Measurements from ENCODE around the gene FOXN3. TPM values are rescaled to one million over a fixed set of nuclear protein-coding genes. Genes with fewer than 3 reads are reported as not detected.
A peak's percentile ranks its signal among the peaks of the same experiment; 100 is the strongest.

The FOXN3 gene
- polyA plus RNA-seq, 1 of the 3 experiments (the other 2 are of a cell fraction) = 9.8 TPM

- H3K4me2 ChIP-seq = no peak overlapping the region
- peaks cover 10% of the 10 kb centered on the region for H3F3A ChIP-seq (replicated peaks; ENCODE audit: insufficient read depth)
- no peaks in the 10 kb centered on the region for H4K20me1 ChIP-seq (ENCODE audit: insufficient read depth)
- no peak for DNase-seq
- H3K4me3 ChIP-seq (ENCODE audit: low read depth in 2 of 2, low read length in 1 of 2) = no peak overlapping the region
- TF ChIP-seq RXRA (IDR thresholded peaks at IDR 0.05; ENCODE audit: borderline replicate concordance, low read depth) = no peak
- no peak for TF ChIP-seq RAD21 (IDR thresholded peaks at IDR 0.05; ENCODE audit: low read length)
- H3K4me1 ChIP-seq (ENCODE audit: control insufficient read depth in 1 of 2, insufficient read depth in 2 of 2, low read depth in 1 of 2, low read length in 1 of 2) = peaks cover 7% of the 10 kb centered on the region in 2 experiments; a peak in 2 of 4 replicates
- ChIA-PET CTCF (interaction anchor here (0.6 kb wide), 1 partner anchor 42 kb away, joined by 3 read pairs; no protein-coding TSS in a partner anchor), POLR2A (no interaction called here)
- H3K36me3 ChIP-seq (replicated peaks in 1 of 2; ENCODE audit: control insufficient read depth in 1 of 2, insufficient read depth in 2 of 2, low read length in 1 of 2) = no peaks in the 10 kb centered on the region
- H3K79me2 ChIP-seq (ENCODE audit: insufficient read depth) = no peaks in the 10 kb centered on the region
- 0 out of 2 replicates have a peak, but pooled peaks cover 5% of the 10 kb centered on the region for H3K9me3 ChIP-seq
- H2AFZ ChIP-seq (ENCODE audit: low read depth) = no peak overlapping the region
- no peaks in the 10 kb centered on the region for H3K9me2 ChIP-seq
- no peak overlapping the region for H3K27ac ChIP-seq (ENCODE audit: low read depth in 2 of 2, low read length in 1 of 2)
- no peaks in the 10 kb centered on the region for H3K27me3 ChIP-seq (ENCODE audit: insufficient read depth)
- WGBS (ENCODE audit: low lambda C conversion rate) = 92% methylated on average over 13 of the region's 14 CpGs
- no peak overlapping the region for H3K9ac ChIP-seq
These were observed 277.4 kb downstream of the FOXN3 start for GRCh38 chr14:89139404-89140247.

DNA sequence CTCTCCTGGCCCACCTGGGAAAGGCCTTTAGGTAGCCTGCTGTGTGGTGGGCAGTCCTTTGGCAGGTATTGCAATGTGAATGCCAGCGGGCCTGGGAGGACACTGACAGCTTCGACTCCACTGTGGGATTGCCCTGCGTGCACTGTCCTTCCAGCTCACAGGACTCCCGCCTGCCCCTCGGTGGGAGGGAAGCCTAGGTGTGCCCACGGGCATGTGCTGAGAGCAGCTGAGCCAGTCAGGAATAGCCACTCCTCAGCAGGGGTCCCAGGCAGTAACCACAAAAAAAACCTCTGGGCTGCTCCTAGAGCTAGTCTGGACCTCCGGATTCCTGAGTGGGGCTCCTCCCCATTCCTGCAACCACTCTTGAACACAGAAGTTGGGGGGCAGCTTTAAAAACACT, 278.2 kb downstream of the FOXN3 start:
- WGBS (ENCODE audit: low lambda C conversion rate) = no CpG with 5 or more reads among the region's 7 CpGs
- Histone ChIP-seq H3K9me3 (0 out of 2 replicates have a peak, but pooled peaks cover 5% of the 10 kb centered on the region), H3K4me3 (ENCODE audit: low read depth in 2 of 2, low read length in 1 of 2) (no peak overlapping the region), H3K4me1 (ENCODE audit: control insufficient read depth in 1 of 2, insufficient read depth in 2 of 2, low read depth in 1 of 2, low read length in 1 of 2) (peaks cover 3 to 7% of the 10 kb centered on the region in 2 experiments; a peak in 2 of 4 replicates), H3K9ac (no peak overlapping the region), H3K9me2 (no peaks in the 10 kb centered on the region), H3K27me3 (ENCODE audit: insufficient read depth) (no peaks in the 10 kb centered on the region), H3K36me3 (replicated peaks in 1 of 2; ENCODE audit: control insufficient read depth in 1 of 2, insufficient read depth in 2 of 2, low read length in 1 of 2) (no peaks in the 10 kb centered on the region), H3K4me2 (no peak overlapping the region), H3K27ac (ENCODE audit: low read depth in 2 of 2, low read length in 1 of 2) (no peak overlapping the region), H3F3A (replicated peaks; ENCODE audit: insufficient read depth) (peaks cover 10% of the 10 kb centered on the region), H2AFZ (ENCODE audit: low read depth) (no peak overlapping the region), H3K79me2 (ENCODE audit: insufficient read depth) (no peaks in the 10 kb centered on the region), H4K20me1 (ENCODE audit: insufficient read depth) (no peaks in the 10 kb centered on the region)
- POLR2A ChIA-PET = no interaction called here
- CTCF ChIA-PET = no interaction called here
- DNase-seq = no peak
- TF ChIP-seq NRF1 (IDR thresholded peaks at IDR 0.05; ENCODE audit: low read depth, low read length) (no peak), FOXM1 (IDR thresholded peaks at IDR 0.05; ENCODE audit: low read depth) (no peak), SMC3 (IDR thresholded peaks at IDR 0.05; ENCODE audit: low read depth, low read length) (no peak)

- CTCF ChIA-PET = interaction anchor here (1.0 kb wide), 1 partner anchor 97 kb away, joined by 3 read pairs; no protein-coding TSS in a partner anchor
- no peak overlapping the region for H3K9ac ChIP-seq
- H3K4me3 ChIP-seq (ENCODE audit: low read depth in 2 of 2, low read length in 1 of 2) = no peak overlapping the region
- H3K27me3 ChIP-seq (ENCODE audit: insufficient read depth) = no peaks in the 10 kb centered on the region
- H3K9me2 ChIP-seq = no peaks in the 10 kb centered on the region
- no peaks in the 10 kb centered on the region for H3K36me3 ChIP-seq (replicated peaks in 1 of 2; ENCODE audit: control insufficient read depth in 1 of 2, insufficient read depth in 2 of 2, low read length in 1 of 2)
- peaks cover 10% of the 10 kb centered on the region for H3F3A ChIP-seq (replicated peaks; ENCODE audit: insufficient read depth)
- no peak overlapping the region for H2AFZ ChIP-seq (ENCODE audit: low read depth)
- H3K4me1 ChIP-seq (ENCODE audit: control insufficient read depth in 1 of 2, insufficient read depth in 2 of 2, low read depth in 1 of 2, low read length in 1 of 2) = peaks cover 0 to 7% of the 10 kb centered on the region in 2 experiments; a peak in 2 of 4 replicates
- H3K4me2 ChIP-seq = peak overlapping the region; percentile 49; the same call in 1 of the 2 replicates
- POLR2A ChIA-PET = no interaction called here
- peak overlapping the region in 1 of 2 experiments; percentile 62; a peak in 1 of 4 replicates for H3K27ac ChIP-seq (ENCODE audit: low read depth in 2 of 2, low read length in 1 of 2)
- WGBS (ENCODE audit: low lambda C conversion rate) = 40% methylated on average over 4 of the region's 7 CpGs
- no peaks in the 10 kb centered on the region for H4K20me1 ChIP-seq (ENCODE audit: insufficient read depth)
- H3K9me3 ChIP-seq = 0 out of 2 replicates have a peak, but pooled peaks cover 5% of the 10 kb centered on the region
- peak; percentile 29 for DNase-seq
- no peaks in the 10 kb centered on the region for H3K79me2 ChIP-seq (ENCODE audit: insufficient read depth)
- TF ChIP-seq PBX3 (IDR thresholded peaks at IDR 0.05) (peak; percentile 82), JUND (IDR thresholded peaks at IDR 0.05) (peak; percentile 93), RXRA (IDR thresholded peaks at IDR 0.05; ENCODE audit: borderline replicate concordance, low read depth) (peak; percentile 81; the same call in 1 of the 2 replicates), NFIC (IDR thresholded peaks at IDR 0.05; ENCODE audit: borderline replicate concordance) (peak; percentile 98), FOXJ3 (CRISPR knock-in tag; IDR thresholded peaks at IDR 0.05) (no peak), FOSL2 (IDR thresholded peaks at IDR 0.05; ENCODE audit: borderline replicate concordance, low read depth) (peak; percentile 95), SIN3A (IDR thresholded peaks at IDR 0.05; ENCODE audit: borderline replicate concordance, low read depth, low read length) (no peak), POLR2AphosphoS5 (IDR thresholded peaks at IDR 0.05; ENCODE audit: low read depth, low read length) (peak; percentile 19; the same call in 1 of the 2 replicates), MAX (IDR thresholded peaks at IDR 0.05; ENCODE audit: low read depth) (peak; percentile 75), ELF1 (IDR thresholded peaks at IDR 0.05) (peak; percentile 76)
- TF ChIP-seq, protein P1, sequence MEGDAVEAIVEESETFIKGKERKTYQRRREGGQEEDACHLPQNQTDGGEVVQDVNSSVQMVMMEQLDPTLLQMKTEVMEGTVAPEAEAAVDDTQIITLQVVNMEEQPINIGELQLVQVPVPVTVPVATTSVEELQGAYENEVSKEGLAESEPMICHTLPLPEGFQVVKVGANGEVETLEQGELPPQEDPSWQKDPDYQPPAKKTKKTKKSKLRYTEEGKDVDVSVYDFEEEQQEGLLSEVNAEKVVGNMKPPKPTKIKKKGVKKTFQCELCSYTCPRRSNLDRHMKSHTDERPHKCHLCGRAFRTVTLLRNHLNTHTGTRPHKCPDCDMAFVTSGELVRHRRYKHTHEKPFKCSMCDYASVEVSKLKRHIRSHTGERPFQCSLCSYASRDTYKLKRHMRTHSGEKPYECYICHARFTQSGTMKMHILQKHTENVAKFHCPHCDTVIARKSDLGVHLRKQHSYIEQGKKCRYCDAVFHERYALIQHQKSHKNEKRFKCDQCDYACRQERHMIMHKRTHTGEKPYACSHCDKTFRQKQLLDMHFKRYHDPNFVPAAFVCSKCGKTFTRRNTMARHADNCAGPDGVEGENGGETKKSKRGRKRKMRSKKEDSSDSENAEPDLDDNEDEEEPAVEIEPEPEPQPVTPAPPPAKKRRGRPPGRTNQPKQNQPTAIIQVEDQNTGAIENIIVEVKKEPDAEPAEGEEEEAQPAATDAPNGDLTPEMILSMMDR (IDR thresholded peaks at IDR 0.05) = no peak
- TF ChIP-seq, protein P2, sequence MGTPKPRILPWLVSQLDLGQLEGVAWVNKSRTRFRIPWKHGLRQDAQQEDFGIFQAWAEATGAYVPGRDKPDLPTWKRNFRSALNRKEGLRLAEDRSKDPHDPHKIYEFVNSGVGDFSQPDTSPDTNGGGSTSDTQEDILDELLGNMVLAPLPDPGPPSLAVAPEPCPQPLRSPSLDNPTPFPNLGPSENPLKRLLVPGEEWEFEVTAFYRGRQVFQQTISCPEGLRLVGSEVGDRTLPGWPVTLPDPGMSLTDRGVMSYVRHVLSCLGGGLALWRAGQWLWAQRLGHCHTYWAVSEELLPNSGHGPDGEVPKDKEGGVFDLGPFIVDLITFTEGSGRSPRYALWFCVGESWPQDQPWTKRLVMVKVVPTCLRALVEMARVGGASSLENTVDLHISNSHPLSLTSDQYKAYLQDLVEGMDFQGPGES (IDR thresholded peaks at IDR 0.05; ENCODE audit: low read depth, low read length) = no peak
These were observed 279.4 kb downstream of the FOXN3 start for GRCh38 chr14:89137526-89138163.

Measured in SK-N-SH (cell line).